Ovary (tissue), 9 donors: ENCODE measurements around the gene SPANXN2. TPM values are rescaled to one million over a fixed set of nuclear protein-coding genes. Genes with fewer than 3 reads are reported as not detected.

ENCODE experiments used
- polyA plus RNA-seq, 2 donors: library from polyadenylated mRNA; stranded (reverse); fragments of 200-250 nt in 1 of 2; fragments of 350-450 nt in 1 of 2; fragmentation: Illumina TruSeq in 1 of 2; extraction: RNeasy Lipid Tissue Mini Kit (QIAGEN cat#74804) in 1 of 2; gene quantifications; one replicate each; pipeline ENCODE4 v1.2.3, GENCODE V29; 2013 to 2014
- total RNA-seq, 7 donors: library from RNA; depleted of rRNA in 2 of 7; stranded (reverse); fragments of >200 nt in 2 of 7; fragmentation: NEBNext Ultra II Directional in 3 of 7; extraction: Animal tissue kit (Norgen Biotek cat#: 25700) in 3 of 7; gene quantifications; one replicate each; pipeline versions ENCODE4 v1.1.0 to v1.2.4, GENCODE V29; 2016 to 2023
- donor health status: DM: no; HTN: no; CAD: no; lungs with moderate emphysema.
- donor health status: DM: no; HTN: no; CAD: no.
- donor health status: Bipolar disorder and iron deficiency.
- donor health status: DM: yes; HTN: yes; CAD: no.
- donor health status: DM: no; HTN: no; CAD: no.
- donor health status: DM: yes; HTN: yes; CAD: no.

SPANXN2 gene
- total and polyA plus RNA-seq, 9 donors, result not detected

Other genes with a start within 250 kb of the SPANXN2 start
- gene SPANXN3, start 203.3 kb downstream of the SPANXN2 start, total RNA-seq, result not detected
- under 1 TPM in 1 of 2 donors, not detected in 1; 0.65 TPM for gene SPANXN3, start 203.3 kb downstream of the SPANXN2 start, polyA plus RNA-seq
- gene SLITRK4, start 84.7 kb downstream of the SPANXN2 start, total RNA-seq, result 1 to 10 TPM in 6 of 7 donors, under 1 TPM in 1; 0.92 to 5.3 (median 2.3) TPM
- gene SLITRK4, start 84.7 kb downstream of the SPANXN2 start, polyA plus RNA-seq, result 1 to 10 TPM in 1 of 2 donors, under 1 TPM in 1; 0.44 to 5.9 TPM
- not detected for gene UBE2NL, start 163.3 kb upstream of the SPANXN2 start, total RNA-seq
- gene UBE2NL, start 163.3 kb upstream of the SPANXN2 start, polyA plus RNA-seq, result not detected